HG02973 (cell line): ENCODE results near the gene ST7.

Experiments used
- ATAC-seq: cut with Tn5 transposase; IDR thresholded peaks from one replicate; pipeline ENCODE4 v1.9.1; 2021; ENCODE audit warnings: moderate library complexity; ENCODE audit not compliant: unreplicated experiment

ST7 gene

DNA sequence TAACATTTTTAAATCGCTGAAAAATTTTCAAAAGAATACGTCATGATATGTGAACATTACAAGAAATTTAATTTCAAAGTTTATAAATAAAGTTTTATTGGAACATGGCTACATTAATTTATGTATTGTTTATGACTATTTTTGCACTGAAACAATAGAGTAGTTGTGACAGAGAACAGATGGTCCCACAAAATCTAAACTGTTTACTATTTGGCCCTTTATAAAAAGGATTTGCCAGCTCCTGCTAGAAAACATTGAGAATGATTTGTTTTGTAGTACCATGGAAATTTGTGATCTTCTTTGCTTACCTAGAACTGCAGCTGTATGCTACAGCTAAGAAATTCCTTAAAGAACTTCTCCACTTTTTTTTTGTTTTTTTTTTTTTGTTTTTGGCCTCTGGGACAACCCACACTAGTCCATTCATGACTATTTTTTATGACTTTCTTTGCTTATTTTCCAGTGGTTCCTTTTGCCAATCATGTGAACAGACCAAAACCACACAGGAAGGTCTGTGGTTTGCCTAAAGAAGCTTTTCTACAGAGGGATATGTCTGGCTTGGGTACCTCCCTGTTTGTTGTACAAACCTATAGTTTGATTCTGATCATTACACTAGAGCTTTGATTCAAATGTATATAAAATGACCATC, 55.7 kb downstream of the ST7 start:
- no peak for ATAC-seq

DNA sequence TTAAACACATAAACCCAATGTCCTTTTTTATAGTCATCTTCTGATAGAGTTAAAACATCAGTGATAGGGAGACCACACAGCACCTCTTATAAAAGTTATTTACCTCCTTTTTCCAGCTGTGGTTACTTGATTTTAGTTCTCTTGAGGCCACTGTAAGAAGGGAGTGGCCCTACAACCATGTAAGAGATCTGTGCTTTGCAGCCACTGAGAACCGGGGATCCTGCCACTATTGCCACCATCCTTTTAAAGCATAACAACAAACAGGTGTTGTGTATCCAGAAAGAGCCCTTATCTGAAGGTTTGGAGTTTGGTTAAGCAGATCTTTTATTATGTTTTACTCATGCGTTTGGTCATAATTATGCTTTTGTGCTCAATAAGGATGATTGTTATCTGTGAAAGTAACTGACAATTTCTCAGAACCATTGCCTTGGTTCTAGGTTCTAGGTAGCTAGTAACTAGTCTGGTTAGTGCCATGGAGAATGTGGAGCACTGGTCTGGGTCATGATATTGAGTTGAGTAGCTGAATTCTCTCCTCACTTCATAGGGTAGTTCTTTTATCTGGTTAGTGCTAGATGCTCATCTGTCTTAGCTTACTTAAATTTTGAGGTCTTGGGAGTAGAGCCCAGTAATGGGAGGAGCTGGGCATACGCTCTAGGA, 56.5 kb downstream of the ST7 start:
- no peak for ATAC-seq

DNA sequence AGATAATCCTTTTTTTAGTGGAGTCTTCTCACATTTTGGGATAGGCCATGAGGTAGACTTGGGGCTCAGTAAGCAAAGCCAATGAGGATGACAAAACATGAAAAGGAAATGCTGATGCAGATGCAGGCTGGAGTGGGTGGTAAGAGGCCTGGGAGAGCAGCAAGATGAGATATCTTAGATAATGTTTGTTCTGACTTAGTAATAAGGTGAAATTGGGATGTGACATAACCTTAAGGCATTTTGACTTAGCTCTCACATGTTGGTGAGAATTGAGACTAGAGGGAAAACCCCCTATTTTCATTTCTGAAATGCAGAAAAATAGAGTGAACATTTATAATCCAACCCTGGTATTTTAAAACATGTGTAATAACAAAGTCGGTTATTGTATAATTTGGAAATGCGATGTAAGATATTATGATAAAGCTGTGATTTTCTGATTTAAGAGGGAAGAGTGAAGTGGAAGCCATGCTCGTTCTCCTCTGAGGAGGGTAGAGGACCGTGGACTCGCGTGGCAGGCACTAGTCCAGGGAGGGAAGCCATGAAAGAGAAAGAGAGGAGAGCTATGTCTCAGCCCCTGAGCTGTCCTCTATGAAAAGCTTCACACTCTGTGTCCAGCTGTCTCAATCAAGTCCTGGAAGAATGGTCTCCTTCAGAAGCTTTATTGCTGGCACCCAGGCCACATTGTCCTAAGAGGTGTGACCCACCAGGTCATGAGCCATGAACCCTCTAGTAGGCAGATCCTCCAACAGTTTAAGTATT, 57.3 kb downstream of the ST7 start:
- ATAC-seq = peak; percentile 45

DNA sequence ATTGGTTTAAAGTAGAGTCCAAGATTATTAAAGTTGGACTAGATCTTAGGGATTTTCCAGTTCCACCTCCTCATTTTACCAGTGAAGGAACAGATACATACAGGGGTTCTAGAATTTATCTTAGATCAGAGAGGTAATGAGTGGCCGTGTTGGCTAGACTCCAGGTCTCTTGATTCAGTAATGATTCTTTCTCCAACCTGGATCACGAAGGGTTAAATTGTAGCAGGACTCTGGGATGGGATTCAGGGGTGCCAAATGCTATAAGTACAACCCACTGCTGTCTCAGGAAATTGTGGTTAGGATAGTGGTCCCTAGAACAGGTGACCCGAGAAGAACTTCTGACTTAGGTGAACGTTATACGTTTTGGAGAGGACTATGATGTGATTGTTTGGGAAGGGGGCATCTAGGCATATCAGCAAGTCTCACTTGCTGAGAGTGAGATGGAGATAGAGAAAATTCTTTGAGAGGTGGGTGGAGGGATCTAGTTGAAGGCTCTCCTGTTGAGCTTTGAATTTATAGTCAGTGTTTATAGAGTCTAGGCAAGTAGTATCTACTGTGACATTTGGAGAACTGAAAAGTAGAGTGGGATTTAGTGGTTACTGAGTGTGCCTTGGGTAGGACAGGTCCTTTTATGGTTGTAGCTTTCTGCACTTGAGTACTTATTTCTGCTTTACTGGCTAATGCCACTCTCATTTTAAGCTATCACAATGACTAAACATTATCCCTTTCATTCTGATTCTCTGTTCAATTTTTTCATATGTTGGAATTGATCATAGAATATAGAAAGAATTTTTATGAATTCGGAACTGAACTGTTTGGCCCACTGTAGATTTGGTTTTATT, 58.3 kb downstream of the ST7 start:
- peak; percentile 81 for ATAC-seq

DNA sequence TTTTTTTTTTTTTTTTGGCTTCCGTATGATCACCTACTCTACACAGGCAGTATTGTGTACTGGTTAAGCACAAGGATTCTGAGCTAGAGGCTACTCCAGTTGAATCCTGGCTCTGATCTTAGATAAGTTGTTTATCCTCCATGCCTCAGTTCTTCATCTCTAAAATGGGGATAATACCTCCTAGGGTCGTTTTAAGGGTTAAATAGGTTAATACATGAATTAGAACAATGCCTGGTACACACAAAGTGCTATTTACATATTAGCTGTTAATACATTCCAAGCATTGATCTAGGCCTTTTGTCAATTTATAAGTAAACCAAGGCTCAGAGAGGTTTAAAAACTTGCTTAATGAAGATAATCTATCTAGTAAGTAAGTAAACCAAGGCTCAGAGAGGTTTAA, 59.0 kb downstream of the ST7 start:
- ATAC-seq = peak; percentile 2

DNA sequence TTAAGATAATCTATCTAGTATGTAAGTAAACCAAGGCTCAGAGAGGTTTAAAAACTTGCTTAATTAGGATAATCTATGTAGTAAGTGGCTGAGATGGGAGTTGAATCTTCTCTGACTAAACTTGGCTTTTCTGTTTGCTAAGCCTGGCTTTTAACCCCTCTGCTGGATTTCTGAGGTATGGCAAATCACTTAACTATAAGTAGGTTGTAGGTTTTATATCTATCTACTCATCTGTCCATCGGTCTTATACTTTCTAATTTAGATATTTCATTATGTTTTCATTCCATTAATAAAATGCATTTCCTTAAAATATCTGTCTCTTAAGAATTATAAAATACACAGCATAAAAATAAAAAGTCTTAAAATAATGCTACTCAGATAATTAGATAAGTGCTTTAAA, 59.4 kb downstream of the ST7 start:
- ATAC-seq = no peak

DNA sequence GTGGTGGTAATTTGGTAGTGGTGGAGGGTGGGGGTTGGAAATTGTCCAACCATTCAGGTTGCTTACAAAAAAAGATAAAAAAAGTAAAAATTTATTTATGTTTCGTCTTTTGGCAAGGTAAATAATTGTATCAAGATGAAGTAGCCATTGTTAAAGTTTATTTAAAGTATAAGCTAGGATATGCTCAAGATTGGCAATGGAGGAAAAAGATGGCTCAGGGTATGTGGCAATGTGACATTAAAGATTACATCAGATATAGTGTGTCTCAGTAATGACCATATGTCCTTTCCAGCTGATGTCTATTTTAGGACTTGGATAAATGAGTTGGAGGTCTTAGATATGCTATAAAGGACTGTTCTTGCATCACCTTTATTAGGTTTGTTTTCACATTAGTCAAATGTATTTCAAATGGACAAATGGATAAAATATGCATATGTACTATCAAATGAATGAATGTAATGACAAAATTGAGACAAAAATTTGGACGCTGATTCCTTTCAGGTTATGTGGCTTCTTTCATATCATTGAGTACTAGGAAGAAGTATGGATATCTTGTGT, 60.9 kb downstream of the ST7 start:
- no peak for ATAC-seq

DNA sequence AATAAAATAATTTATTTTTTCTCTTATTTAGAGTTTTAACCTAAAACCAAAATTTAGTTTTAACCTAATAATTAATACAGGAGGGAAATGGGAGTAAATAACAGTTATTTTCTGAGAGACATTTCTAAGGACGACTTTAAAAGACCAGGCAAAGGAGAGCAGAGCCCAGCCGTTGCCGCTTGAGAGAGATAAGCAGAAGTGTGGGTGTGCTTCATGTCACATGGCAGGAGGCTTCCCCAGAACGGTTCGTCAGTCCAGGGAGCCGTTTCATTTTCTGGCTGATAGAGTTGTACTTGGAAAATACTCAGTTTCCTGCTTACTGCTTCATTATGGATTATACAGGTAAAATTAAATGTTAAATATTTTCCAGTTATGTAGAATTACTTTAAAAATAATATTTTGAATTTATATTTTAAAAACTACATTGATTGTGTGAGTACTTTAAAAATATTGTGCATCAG, 61.4 kb downstream of the ST7 start:
- ATAC-seq = peak; percentile 31

DNA sequence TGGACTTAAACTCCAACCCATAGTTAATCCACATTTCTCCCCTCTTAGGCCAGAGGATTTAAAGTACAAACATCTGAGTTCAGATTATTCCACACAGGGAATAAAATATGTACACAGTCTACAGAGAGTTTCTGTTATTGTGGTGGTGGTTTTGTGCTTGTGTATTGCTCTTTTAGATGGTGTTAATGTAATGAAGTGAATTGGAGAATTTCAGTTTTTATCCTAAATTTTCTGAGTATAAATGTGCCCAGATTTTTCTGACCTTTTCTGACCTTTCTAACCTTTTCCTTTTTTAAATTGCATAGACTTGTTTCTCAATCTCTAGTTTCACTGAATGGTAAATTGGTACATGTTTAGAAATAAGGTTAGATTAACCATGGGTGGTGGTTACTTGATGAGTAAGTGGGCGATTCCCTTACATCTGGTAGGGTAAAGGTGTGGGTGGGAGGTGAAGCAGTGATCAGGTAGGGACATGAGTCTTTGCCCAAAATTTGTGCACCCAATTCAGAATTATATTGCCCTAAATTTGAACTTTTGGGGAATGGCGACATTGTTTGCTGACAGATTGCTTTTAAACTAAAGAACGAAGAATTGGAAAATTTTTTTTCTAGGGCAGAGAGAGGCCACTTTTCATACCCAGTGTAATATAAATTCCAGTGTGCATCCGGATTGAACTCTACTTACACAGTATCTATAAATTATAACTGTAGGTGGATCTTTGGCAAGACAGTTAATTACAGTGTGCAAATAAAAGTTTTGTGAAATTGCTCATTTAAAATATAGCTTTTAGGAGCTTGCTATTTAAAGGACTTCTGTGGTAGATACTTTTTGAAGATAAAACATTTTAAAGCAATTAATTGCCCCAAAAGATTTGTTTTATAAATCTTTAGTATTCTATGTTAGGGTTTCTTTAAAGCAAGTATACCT, 62.2 kb downstream of the ST7 start:
- ATAC-seq = no peak

DNA sequence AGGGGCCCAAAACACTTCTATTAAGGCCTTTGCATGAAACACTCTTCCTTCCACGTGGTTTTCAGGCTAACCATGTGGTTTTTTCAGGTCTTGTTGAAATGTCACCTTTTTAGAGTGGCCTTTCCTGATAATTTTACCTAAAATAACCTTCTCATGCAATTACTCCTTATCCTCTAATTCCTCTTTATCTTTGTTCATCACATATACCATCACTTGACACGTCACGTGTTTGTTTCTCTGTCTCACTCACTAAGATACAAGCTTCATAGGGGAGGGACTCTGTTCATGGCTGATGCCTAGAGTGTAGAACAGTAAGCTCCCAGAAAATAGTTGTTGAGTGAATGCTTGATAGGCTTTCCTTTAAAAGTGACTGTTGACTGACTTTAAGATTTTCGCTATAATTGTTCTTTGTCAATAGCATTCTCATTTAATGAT, 63.7 kb downstream of the ST7 start:
- no peak for ATAC-seq

DNA sequence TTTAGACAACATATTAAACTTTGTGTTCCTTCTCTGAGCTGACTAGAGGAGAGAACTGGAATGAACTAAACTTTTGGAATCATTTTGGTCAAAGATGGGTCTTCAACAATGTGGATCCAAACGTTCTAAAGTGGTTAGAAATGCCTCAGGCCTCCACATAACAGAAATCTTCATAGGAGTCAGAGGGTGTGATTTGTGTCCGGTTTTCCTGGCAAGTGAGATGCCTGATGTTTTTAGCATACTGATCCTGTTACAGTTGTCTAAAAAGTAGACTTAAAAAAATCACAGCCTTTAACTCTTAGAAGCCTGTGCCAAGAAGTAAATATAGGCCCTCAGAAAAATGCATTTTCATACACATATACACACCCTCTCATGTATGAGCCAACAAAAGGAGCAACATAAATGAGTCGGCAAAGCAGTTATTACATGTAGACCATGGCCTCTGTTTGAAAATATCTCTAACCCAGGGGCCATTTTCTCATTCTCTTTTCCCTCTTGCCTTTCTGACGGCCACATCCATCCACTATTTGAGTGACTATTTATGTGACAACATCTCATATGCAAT, 64.5 kb downstream of the ST7 start:
- no peak for ATAC-seq

DNA sequence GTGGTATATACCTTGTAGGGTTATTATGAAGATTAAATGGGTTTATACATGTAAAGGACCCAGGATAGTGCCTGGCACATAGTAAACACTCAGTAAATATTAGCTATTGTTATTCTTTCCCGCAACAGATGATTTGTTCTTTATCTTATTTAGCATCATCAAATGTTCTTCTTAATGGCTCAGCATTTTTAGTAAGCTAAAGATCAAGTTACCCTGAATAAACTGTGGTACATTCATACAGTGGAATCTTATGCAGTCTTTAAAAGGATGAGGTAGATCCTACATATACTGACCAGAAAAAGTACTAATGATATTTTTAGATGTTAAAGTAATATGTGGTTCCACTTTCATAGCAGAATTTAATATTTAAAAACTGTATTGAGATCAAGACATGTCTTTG, 65.4 kb downstream of the ST7 start:
- no peak for ATAC-seq

DNA sequence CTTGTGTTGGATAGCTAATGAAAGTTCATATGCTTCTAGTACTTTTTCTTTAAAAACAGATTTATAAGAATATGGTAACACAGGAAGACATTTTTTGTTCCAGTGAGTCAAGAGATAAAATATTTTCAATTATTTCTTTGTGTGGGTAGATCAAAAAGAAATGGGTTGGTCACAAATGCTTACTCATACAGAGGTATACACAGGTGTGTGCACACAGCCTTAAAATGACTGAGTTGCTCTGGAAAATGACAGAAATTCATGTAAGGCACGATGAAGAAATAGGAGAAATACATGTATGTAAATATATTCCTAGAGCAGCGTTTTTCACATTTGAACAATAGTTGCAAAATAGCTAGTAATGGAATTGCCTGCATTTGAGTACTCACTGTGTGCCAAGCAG, 66.0 kb downstream of the ST7 start:
- ATAC-seq = no peak

DNA sequence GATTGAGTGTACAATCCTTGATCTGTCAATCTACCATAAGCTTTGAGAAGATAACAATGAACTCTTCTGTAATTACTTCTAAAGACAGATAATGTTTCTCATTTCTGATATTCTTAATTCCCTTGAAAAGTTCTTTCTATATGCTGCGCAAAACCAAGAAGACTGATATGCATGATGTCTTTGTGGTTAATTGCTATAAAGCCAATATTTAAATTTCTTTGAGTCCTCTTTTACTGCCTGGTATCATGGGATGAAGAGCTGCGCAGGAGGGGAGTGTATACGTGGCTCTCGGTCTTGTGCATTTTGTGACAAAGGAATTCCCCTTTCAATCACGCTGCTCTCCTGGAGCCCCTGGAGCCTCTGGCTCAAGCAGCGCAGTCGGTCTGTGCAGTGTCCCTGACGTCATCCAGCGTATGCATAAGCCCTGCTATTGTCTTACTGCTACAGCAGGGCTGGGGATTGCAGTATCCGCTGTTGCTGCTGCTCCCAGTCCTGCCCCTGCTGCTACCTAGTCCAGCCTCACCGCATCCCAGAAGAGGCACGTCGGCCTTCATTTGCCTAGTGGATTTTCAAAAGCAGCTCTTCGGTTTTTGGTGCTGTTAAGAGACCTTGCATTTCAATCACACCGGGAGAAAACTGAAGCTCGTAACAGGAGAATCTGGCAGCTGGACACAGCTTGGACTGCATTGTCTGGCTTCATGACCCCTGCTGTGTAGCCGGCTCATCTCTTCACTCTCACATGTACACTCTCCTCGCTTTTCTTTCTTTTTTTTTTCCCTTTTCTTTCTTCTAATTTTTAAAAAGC, 66.7 kb downstream of the ST7 start:
- ATAC-seq = no peak

DNA sequence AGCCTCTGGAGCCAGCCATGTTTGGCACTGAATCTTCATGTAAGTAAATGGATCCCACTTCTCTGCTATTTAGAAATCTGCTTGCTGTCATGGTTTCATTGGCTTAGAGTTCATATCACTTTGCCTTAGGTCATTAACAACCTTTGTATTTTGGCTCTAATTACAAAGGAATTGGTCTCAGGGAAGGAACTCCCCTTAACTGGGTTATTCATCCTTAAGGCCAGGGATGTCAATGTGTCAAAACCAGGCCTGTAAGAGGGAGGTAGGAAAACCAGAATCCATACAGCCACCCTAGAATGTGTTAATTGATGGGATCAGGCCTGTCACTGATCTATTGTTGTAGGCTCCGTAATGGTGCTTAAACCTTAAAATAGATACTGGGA, 67.3 kb downstream of the ST7 start:
- ATAC-seq = no peak

DNA sequence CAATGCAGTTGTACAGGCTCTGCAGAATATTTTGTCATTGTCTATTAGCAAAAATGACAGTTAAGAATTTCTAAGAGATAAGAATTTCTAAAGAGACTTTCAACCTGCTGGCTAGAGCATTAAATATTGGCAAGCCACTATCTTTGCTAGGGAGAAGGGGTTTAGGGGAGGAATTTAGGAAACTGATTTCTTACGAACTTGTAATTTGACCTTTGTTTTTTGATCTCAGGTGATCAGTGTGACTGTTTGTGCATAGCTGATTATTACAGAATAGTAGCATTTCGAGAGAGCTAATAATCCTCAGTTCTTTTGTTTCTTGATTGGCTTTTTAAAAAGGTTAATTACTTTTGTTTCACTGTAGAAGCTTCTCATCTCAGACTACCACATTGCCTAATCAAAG, 68.1 kb downstream of the ST7 start:
- ATAC-seq = no peak

DNA sequence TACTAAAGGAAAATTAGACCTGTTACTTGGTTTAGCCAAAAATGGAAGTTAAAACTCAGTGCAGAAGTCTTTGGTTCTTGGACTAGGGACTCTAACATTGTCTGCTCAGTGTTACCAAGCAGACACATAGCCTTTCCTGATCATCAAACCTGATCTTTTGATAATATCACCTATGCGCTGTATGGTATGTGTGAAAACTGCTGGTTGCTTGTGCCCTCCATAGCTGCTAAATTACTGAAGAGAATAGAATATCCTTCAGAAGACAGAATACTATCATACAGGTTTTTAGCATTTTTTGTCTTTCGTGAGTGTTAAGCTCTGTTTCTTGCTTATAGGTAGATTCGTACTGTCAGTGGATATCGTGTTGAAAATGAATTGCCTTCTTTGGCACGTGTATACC, 68.7 kb downstream of the ST7 start:
- ATAC-seq = no peak

DNA sequence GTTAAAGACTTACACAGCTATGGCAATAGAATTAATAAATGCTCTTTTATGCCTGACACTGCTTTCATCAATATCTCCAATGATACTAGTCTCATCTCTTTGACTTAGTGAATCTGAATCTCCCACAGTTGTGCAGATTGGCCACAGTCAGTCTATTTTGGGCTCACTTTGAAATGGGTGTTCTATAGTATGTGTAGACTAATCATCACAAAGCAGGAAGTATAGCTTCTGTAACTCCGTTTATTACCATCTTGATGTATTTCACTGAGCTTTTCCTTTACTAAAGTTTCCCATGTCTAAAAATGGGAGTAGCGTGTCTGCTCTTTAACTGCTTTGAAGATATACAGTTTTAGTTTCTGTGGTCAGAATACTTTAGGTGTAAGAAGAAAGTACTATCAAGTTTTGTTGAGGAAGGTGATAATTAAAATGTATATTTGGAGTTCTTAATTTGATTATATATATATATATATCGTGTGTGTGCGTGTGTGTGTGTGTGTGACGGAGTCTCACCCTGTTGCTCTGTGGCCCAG, 70.1 kb downstream of the ST7 start:
- no peak for ATAC-seq
